ENCODE results near the gene TREML2. TPM values are rescaled to one million over a fixed set of nuclear protein-coding genes. Genes with fewer than 3 reads are reported as not detected.

TREML2 gene
- total and polyA plus RNA-seq, 2 of the 8 experiments (the other 6 are each of a cell fraction or from before 2014, with no cell fraction given) = 0.09 to 0.18 TPM

GRCh38 chr6:41153451-41153850, 47.5 kb downstream of the TREML2 start:
- no peaks in the 10 kb centered on the region for H4K20me1 ChIP-seq (replicated peaks in 1 of 2; ENCODE audit: control insufficient read depth in 1 of 2, insufficient read depth in 2 of 2, low read length in 2 of 2)
- H3K18ac ChIP-seq (ENCODE audit: extremely low read depth, low read length) = no peak overlapping the region
- H4K91ac ChIP-seq (replicated peaks; ENCODE audit: insufficient read length, low read length) = no peak overlapping the region
- no peak overlapping the region for H2BK15ac ChIP-seq (ENCODE audit: low read length)
- H3K79me2 ChIP-seq (ENCODE audit: control insufficient read depth in 1 of 2, insufficient read depth in 2 of 2, low read length in 2 of 2) = no peaks in the 10 kb centered on the region
- H2BK12ac ChIP-seq (ENCODE audit: low read depth, low read length) = no peak overlapping the region
- no peak overlapping the region for H4K5ac ChIP-seq (ENCODE audit: insufficient read length, low read depth, low read length)
- no peaks in the 10 kb centered on the region for H3K27me3 ChIP-seq (replicated peaks in 1 of 4; ENCODE audit: control insufficient read depth in 3 of 4, extremely low read depth in 1 of 4, insufficient read depth in 3 of 4, low read length in 3 of 4)
- no peaks in the 10 kb centered on the region for H3K79me1 ChIP-seq (ENCODE audit: low read depth, low read length)
- peaks cover 0 to 6% (median 0%) of the 10 kb centered on the region in 4 experiments; a peak in 1 of 7 replicates for H3K4me1 ChIP-seq (replicated peaks in 1 of 4; ENCODE audit: control insufficient read depth in 3 of 4, insufficient read depth in 4 of 4, low read length in 3 of 4)
- H3K9me3 ChIP-seq (ENCODE audit: insufficient read depth in 2 of 2, low read depth in 1 of 2, low read length in 1 of 2) = no peaks in the 10 kb centered on the region
- H3K56ac ChIP-seq (replicated peaks; ENCODE audit: insufficient read length, low read depth, low read length) = no peak overlapping the region
- no peak overlapping the region for H3K4me3 ChIP-seq (ENCODE audit: extremely low read depth in 1 of 4, insufficient read depth in 2 of 4, low read depth in 3 of 4, low read length in 4 of 4)
- no peaks in the 10 kb centered on the region for H3K36me3 ChIP-seq (ENCODE audit: control insufficient read depth in 2 of 4, insufficient read depth in 4 of 4, low read length in 3 of 4)
- no peak overlapping the region for H2AK5ac ChIP-seq (ENCODE audit: low read depth, low read length)
- TF ChIP-seq JUND (IDR thresholded peaks at IDR 0.05; ENCODE audit: low read length) = no peak
- TF ChIP-seq TAF7 (optimal IDR thresholded peaks at IDR 0.05; ENCODE audit: borderline replicate concordance, low read depth, low read length) = no peak
- TF ChIP-seq POU5F1 (IDR thresholded peaks at IDR 0.05; ENCODE audit: low read depth, low read length) = no peak
- TF ChIP-seq SIRT6 (IDR thresholded peaks at IDR 0.05; ENCODE audit: low read length) = no peak
- no peak for TF ChIP-seq MAX (IDR thresholded peaks at IDR 0.05)
- no peak for TF ChIP-seq EP300 (IDR thresholded peaks at IDR 0.05; ENCODE audit: borderline replicate concordance in 1 of 2, low read depth in 2 of 2, low read length in 2 of 2)
- no peak for FAIRE-seq
- no peak overlapping the region for H2BK20ac ChIP-seq (ENCODE audit: low read length)
- no peak overlapping the region for H2BK120ac ChIP-seq (replicated peaks; ENCODE audit: low read depth, low read length)
- H3K23me2 ChIP-seq (ENCODE audit: low read depth, low read length) = 0 out of 2 replicates have a peak, but pooled peaks cover 3% of the 10 kb centered on the region
- no peak overlapping the region for H3K27ac ChIP-seq (ENCODE audit: low read depth, low read length)
- no peak overlapping the region for H3K9ac ChIP-seq (replicated peaks in 1 of 4; ENCODE audit: extremely low read depth in 1 of 4, low read depth in 3 of 4, low read length in 3 of 4)
- ChIA-PET POLR2A (ENCODE audit: partially characterized antibody) (interaction anchor here (1.1 kb wide), 1 partner anchor 38 kb away, joined by 3 read pairs; no protein-coding TSS in a partner anchor), CTCF (ENCODE audit: partially characterized antibody) (interaction anchor here (0.9 to 1.5 kb wide), 6 partner anchors 10 to 181 kb away, joined by 3 to 4 read pairs (median 4); no protein-coding TSS in a partner anchor)
- H2AFZ ChIP-seq (ENCODE audit: low read length) = no peak overlapping the region
- no peak overlapping the region for H3K4ac ChIP-seq (replicated peaks; ENCODE audit: insufficient read length, low read depth, low read length)
- H4K8ac ChIP-seq (ENCODE audit: extremely low read depth, insufficient read depth, low read length) = no peak overlapping the region
- no peak overlapping the region for H2BK5ac ChIP-seq (ENCODE audit: low read depth, low read length)
- H3K14ac ChIP-seq (ENCODE audit: insufficient read length) = no peak overlapping the region
- no peak overlapping the region; a peak in 1 of 4 replicates for H3K4me2 ChIP-seq (ENCODE audit: insufficient read depth in 1 of 2, low read depth in 2 of 2, low read length in 2 of 2)
- H3K23ac ChIP-seq (ENCODE audit: insufficient read length) = no peak overlapping the region
- DNase-seq (ENCODE audit: low read depth in 1 of 2, low spot score in 2 of 2) = no peak
- WGBS, 2 experiments (ENCODE audit: extremely low coverage in 1 of 2, insufficient coverage in 1 of 2, insufficient read length in 1 of 2, insufficient replicate concordance in 2 of 2, low coverage in 1 of 2, low lambda C conversion rate in 2 of 2, missing lambda C conversion rate in 1 of 2) = 92% methylated on average over 4 of the region's 4 CpGs; no CpG with 5 or more reads in 1 of the 2 experiments
